Fibroblast of lung (primary cell): Measurements from ENCODE around the gene SCGB1C1. TPM values are rescaled to one million over a fixed set of nuclear protein-coding genes. Genes with fewer than 3 reads are reported as not detected.

ENCODE experiments used
- DNase-seq, 2 donors: peaks; one replicate each; pipeline versions ENCODE4 v3.0.0 to v3.0.0-alpha.2; 2010; ENCODE audit warnings: low read depth in 2 of 2
- H2AFZ ChIP-seq: 2 replicates; pipeline ENCODE4 v1.5.1; 2012; ENCODE audit warnings: low read length, control low read depth, inconsistent platforms
- H3K27ac ChIP-seq: 2 replicates; pipeline ENCODE4 v1.5.1; 2011; ENCODE audit warnings: low read length, control low read depth; ENCODE audit not compliant: insufficient read depth
- H3K27me3 ChIP-seq: 2 replicates; pipeline ENCODE4 v1.5.1; 2011; ENCODE audit warnings: mild to moderate bottlenecking, low read length; ENCODE audit not compliant: control insufficient read depth, insufficient read depth
- H3K36me3 ChIP-seq: 2 replicates; pipeline ENCODE4 v1.5.1; 2011; ENCODE audit warnings: low read length; ENCODE audit not compliant: control insufficient read depth, insufficient read depth
- H3K4me1 ChIP-seq: 2 replicates; pipeline ENCODE4 v1.5.1; 2011; ENCODE audit warnings: low read length; ENCODE audit not compliant: control insufficient read depth, insufficient read depth; ENCODE audit errors: extremely low read depth
- H3K4me2 ChIP-seq: 2 replicates; pipeline ENCODE4 v1.5.1; 2011; ENCODE audit warnings: low read length, control low read depth; ENCODE audit not compliant: insufficient read depth; ENCODE audit errors: extremely low read depth
- H3K4me3 ChIP-seq, 4 experiments: fragments of 200-600 bp in 1 of 4; sonication (generic) in 1 of 4; replicated peaks in 1 of 4; 2 replicates each; pipeline ENCODE4 v1.5.1; 2011 to 2016; ENCODE audit warnings: low read length in 4 of 4, low read depth in 3 of 4, mild to moderate bottlenecking in 3 of 4, control low read depth in 2 of 4, inconsistent platforms in 1 of 4, mixed read lengths in 1 of 4; ENCODE audit not compliant: insufficient read depth in 1 of 4; ENCODE audit errors: control extremely low read depth in 1 of 4
- H3K79me2 ChIP-seq: 2 replicates; pipeline ENCODE4 v1.5.1; 2012; ENCODE audit warnings: mild to moderate bottlenecking, low read length, inconsistent platforms; ENCODE audit not compliant: control insufficient read depth, insufficient read depth
- H3K9ac ChIP-seq: 2 replicates; pipeline ENCODE4 v1.5.1; 2011; ENCODE audit warnings: mild to moderate bottlenecking, low read length, control low read depth; ENCODE audit not compliant: insufficient read depth
- H3K9me3 ChIP-seq: 2 replicates; pipeline ENCODE4 v1.5.1; 2012; ENCODE audit warnings: low read depth, low read length; ENCODE audit not compliant: control insufficient read depth, insufficient read depth
- H4K20me1 ChIP-seq: 2 replicates; pipeline ENCODE4 v1.5.1; 2011; ENCODE audit warnings: low read length; ENCODE audit not compliant: control insufficient read depth, insufficient read depth; ENCODE audit errors: extremely low read depth
- EZH2 ChIP-seq: IDR thresholded peaks from 2 replicates; pipeline ENCODE4 v1.5.1; 2012; ENCODE audit warnings: low read length, control low read depth, mild to moderate bottlenecking; ENCODE audit errors: missing control alignments
- polyA plus RNA-seq, 2 donors: library from polyadenylated mRNA; depleted of rRNA in 1 of 2; stranded (reverse) in 1 of 2; unstranded in 1 of 2; fragments of >200 nt; gene quantifications; 2 replicates each; pipeline ENCODE4 v1.2.1, GENCODE V29; 2011 to 2012; ENCODE audit warnings: missing spikeins in 1 of 2
- total RNA-seq: library from RNA; depleted of rRNA; stranded (reverse); fragments of >200 nt; gene quantifications from 2 replicates; pipeline ENCODE4 v1.2.1, GENCODE V29; 2014
- TF ChIP-seq, protein P1 (sequence below), 2 donors: IDR thresholded peaks in 1 of 2; conservative IDR thresholded peaks in 1 of 2; 1 replicate in 1 of 2; 2 replicates in 1 of 2; pipeline ENCODE4 v1.5.1; 2011 to 2012; ENCODE audit warnings: low read length in 2 of 2, control low read depth in 1 of 2, inconsistent platforms in 1 of 2, low read depth in 1 of 2, mild to moderate bottlenecking in 1 of 2

SCGB1C1 gene
- total and polyA plus RNA-seq, 2 donors (not counting 1 experiment from before 2014, with no cell fraction given): not detected

DNA sequence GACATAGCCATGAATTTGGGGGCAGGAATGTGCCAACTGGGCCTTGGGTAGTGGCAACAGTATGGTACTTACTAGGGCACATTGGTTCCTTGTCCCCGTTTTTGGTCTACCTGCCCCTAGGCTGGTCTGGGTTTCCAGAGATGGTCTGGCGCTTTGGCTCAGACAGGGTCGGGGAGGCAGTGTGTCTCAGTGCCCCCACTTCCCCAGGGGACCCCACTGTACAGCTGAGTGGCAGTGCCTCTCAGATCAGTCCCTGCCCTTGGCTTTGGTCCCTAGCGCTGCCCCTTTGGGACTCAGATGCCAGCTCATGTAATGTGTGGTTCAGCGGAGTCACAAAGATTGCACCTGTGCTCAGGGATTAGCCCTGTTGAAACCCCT is 17.9 kb downstream of the SCGB1C1 start:
- no peaks in the 10 kb centered on the region for H3K27me3 ChIP-seq
- TF ChIP-seq, protein P1, sequence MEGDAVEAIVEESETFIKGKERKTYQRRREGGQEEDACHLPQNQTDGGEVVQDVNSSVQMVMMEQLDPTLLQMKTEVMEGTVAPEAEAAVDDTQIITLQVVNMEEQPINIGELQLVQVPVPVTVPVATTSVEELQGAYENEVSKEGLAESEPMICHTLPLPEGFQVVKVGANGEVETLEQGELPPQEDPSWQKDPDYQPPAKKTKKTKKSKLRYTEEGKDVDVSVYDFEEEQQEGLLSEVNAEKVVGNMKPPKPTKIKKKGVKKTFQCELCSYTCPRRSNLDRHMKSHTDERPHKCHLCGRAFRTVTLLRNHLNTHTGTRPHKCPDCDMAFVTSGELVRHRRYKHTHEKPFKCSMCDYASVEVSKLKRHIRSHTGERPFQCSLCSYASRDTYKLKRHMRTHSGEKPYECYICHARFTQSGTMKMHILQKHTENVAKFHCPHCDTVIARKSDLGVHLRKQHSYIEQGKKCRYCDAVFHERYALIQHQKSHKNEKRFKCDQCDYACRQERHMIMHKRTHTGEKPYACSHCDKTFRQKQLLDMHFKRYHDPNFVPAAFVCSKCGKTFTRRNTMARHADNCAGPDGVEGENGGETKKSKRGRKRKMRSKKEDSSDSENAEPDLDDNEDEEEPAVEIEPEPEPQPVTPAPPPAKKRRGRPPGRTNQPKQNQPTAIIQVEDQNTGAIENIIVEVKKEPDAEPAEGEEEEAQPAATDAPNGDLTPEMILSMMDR (conservative IDR thresholded peaks at IDR 0.05 in 1 of 2, IDR thresholded peaks at IDR 0.05 in 1 of 2; ENCODE audit: low read depth in 1 of 2, low read length in 2 of 2): no peak
- TF ChIP-seq EZH2: no peak
- no peaks in the 10 kb centered on the region for H3K9me3 ChIP-seq
- H3K79me2 ChIP-seq: peaks cover 53% of the 10 kb centered on the region
- peaks cover 42% of the 10 kb centered on the region for H3K36me3 ChIP-seq
- peak overlapping the region; percentile 48 for H3K9ac ChIP-seq
- H3K4me2 ChIP-seq: peak overlapping the region; percentile 98
- peak overlapping the region in 2 of 4 experiments; percentile 71 to 96 for H3K4me3 ChIP-seq
- no peak overlapping the region for H2AFZ ChIP-seq
- no peaks in the 10 kb centered on the region for H4K20me1 ChIP-seq
- DNase-seq: no peak
- H3K4me1 ChIP-seq: peaks cover 22% of the 10 kb centered on the region
- peak overlapping the region; percentile 96 for H3K27ac ChIP-seq

DNA sequence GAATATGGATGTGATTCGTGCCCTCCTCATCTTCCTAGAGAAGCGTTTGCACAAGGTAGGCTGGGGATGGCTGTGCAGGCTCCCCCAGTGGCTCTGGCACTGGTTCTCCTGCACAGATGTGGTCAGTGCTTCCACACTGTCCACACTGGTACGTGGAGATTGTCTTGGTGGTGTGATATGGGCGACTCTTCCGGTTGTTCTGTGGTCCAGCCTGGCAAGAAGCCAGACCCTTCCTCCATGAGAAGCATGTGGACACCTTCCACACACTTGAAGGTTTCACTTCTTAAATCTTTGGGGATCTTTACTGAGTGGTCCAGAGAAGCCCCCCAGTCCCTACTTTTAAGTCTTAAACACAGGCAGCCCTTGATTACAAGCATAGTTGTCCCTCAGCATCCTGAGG is 18.4 kb downstream of the SCGB1C1 start:
- H3K4me3 ChIP-seq: no peak overlapping the region

DNA sequence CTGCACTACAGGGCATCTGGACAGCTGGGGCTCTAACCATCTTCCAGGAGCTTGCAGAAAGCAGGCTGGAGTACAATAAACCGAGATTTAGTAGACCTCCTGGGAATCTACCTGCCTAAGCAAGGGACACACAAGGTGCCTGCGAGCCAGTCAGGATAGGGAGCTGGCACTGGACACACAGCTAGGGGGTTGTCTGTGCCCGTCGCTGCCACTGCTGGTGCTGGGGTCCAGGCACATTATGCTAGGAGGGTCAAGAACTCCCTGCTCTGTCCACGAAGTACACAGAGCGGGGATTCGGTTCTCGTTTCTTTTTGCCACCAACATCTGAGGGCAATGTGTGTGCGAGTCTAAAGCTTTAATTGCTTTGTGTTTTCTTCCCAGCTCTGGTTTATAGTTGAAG is 18.9 kb downstream of the SCGB1C1 start:
- DNase-seq: no peak
- Histone ChIP-seq H3K9me3 (no peaks in the 10 kb centered on the region), H3K4me1 (peaks cover 18% of the 10 kb centered on the region), H3K4me2 (no peak overlapping the region), H2AFZ (no peak overlapping the region), H3K4me3 (no peak overlapping the region), H4K20me1 (no peaks in the 10 kb centered on the region), H3K27ac (no peak overlapping the region), H3K27me3 (no peaks in the 10 kb centered on the region), H3K9ac (no peak overlapping the region), H3K36me3 (peaks cover 44% of the 10 kb centered on the region), H3K79me2 (peaks cover 44% of the 10 kb centered on the region)
- TF ChIP-seq, protein P1 (conservative IDR thresholded peaks at IDR 0.05 in 1 of 2, IDR thresholded peaks at IDR 0.05 in 1 of 2; ENCODE audit: low read depth in 1 of 2, low read length in 2 of 2): no peak
- no peak for TF ChIP-seq EZH2

More for the DNA sequence above, 18.4 kb downstream of the SCGB1C1 start:
- H4K20me1 ChIP-seq: no peaks in the 10 kb centered on the region
- peak overlapping the region; percentile 98 for H3K4me2 ChIP-seq
- H3K79me2 ChIP-seq: peaks cover 48% of the 10 kb centered on the region
- no peak overlapping the region for H3K9ac ChIP-seq
- no peak for DNase-seq
- H3K36me3 ChIP-seq: peaks cover 44% of the 10 kb centered on the region
- no peak for TF ChIP-seq EZH2
- TF ChIP-seq, protein P1 (conservative IDR thresholded peaks at IDR 0.05 in 1 of 2, IDR thresholded peaks at IDR 0.05 in 1 of 2; ENCODE audit: low read depth in 1 of 2, low read length in 2 of 2): no peak
- peaks cover 18% of the 10 kb centered on the region for H3K4me1 ChIP-seq
- no peak overlapping the region for H2AFZ ChIP-seq
- no peaks in the 10 kb centered on the region for H3K27me3 ChIP-seq
- no peaks in the 10 kb centered on the region for H3K9me3 ChIP-seq
- peak overlapping the region; percentile 96 for H3K27ac ChIP-seq
